HCT116 (cell line): ENCODE measurements around the gene RAB33B. TPM values are rescaled to one million over a fixed set of nuclear protein-coding genes. Genes with fewer than 3 reads are reported as not detected.
"Not testable (repeated sequence)": the region's sequence is repeated elsewhere in the genome, so short reads cannot be mapped to it uniquely, and the experiment has no call there.

Source experiments
- ATAC-seq: fragments of 200-7000 bp; cut with Tn5 transposase; 2 replicates; pipeline ENCODE4 v1.9.1; 2020; ENCODE audit warnings: mild to moderate bottlenecking, moderate library complexity
- BruUV-seq: library from RNA; stranded (reverse); fragments of 400-500 nt; replicated peaks from 2 replicates; lab custom pipeline; 2021; lab: Mats Ljungman, UMichigan
- CTCF ChIA-PET: fragments of 300-600 bp; sonication (Branson Sonifier 250); formaldehyde crosslinking; loops from one replicate; lab custom pipeline; 2021; ENCODE audit warnings: antibody characterized with exemption; lab: Charles Lee
- POLR2A ChIA-PET: fragments of 300-600, 350-600 bp; sonication (Branson Sonifier 250); formaldehyde crosslinking; loops from one replicate; lab custom pipeline; 2021; ENCODE audit warnings: antibody characterized with exemption; lab: Charles Lee
- RAD21 ChIA-PET, 2 experiments: fragments of 300-600 bp; sonication (Branson Sonifier 250); formaldehyde crosslinking; loops; one replicate each; lab custom pipeline; 2023; ENCODE audit warnings: low total read pairs in 2 of 2; ENCODE audit not compliant: uncharacterized antibody in 2 of 2, unreplicated experiment in 2 of 2, low non-redundant PET in 1 of 2; lab: Charles Lee
- DNase-seq: peaks from one replicate; pipeline ENCODE4 v3.0.0-alpha.2; 2010; ENCODE audit warnings: low read depth, low spot score
- H2AFZ ChIP-seq: fragments of 200-600 bp; shearing (Covaris generic), sonication (generic); 2 replicates; pipeline ENCODE4 v1.6.1; 2017; ENCODE audit warnings: low read depth, mixed run types, mixed read lengths, antibody characterized with exemption, low read length; ENCODE audit not compliant: poor library complexity, severe bottlenecking
- H3K27ac ChIP-seq: 2 replicates; pipeline ENCODE4 v1.5.1; 2012; ENCODE audit warnings: low read depth, low read length
- H3K27me3 ChIP-seq: fragments of 200-600 bp; sonication (generic); 2 replicates; pipeline ENCODE4 v1.6.1; 2016; ENCODE audit warnings: mixed run types, low read length, mixed read lengths; ENCODE audit not compliant: insufficient read depth
- H3K36me3 ChIP-seq, 2 experiments: fragments of 200-500 bp in 1 of 2; fragments of 200-600 bp in 1 of 2; sonication (Bioruptor generic) in 1 of 2; sonication (generic) in 1 of 2; 2 replicates each; pipeline versions ENCODE4 v1.5.1 to v1.6.1; 2014 to 2016; ENCODE audit warnings: low read length in 2 of 2, inconsistent platforms in 1 of 2, mixed read lengths in 1 of 2, mixed run types in 1 of 2; ENCODE audit not compliant: insufficient read depth in 2 of 2, control insufficient read depth in 1 of 2
- H3K4me1 ChIP-seq, 2 experiments: fragments of 200-600 bp in 1 of 2; sonication (generic) in 1 of 2; 2 replicates each; pipeline versions ENCODE4 v1.5.1 to v1.6.1; 2012 to 2017; ENCODE audit warnings: low read length in 2 of 2, inconsistent platforms in 1 of 2, mild to moderate bottlenecking in 1 of 2, mixed read lengths in 1 of 2, mixed run types in 1 of 2, moderate library complexity in 1 of 2; ENCODE audit not compliant: insufficient read depth in 2 of 2, control insufficient read depth in 1 of 2
- H3K4me2 ChIP-seq: fragments of 200-600 bp; sonication (generic); 2 replicates; pipeline ENCODE4 v1.6.1; 2017; ENCODE audit warnings: mixed run types, low read length, mixed read lengths
- H3K4me3 ChIP-seq, 2 experiments: fragments of 200-600 bp in 1 of 2; sonication (generic) in 1 of 2; replicated peaks in 1 of 2; 2 replicates each; pipeline ENCODE4 v1.5.1; 2011 to 2016; ENCODE audit warnings: low read length in 2 of 2, control low read depth in 1 of 2, low read depth in 1 of 2, mild to moderate bottlenecking in 1 of 2, mixed read lengths in 1 of 2, mixed run types in 1 of 2
- H3K79me2 ChIP-seq: fragments of 200-600 bp; sonication (generic); 2 replicates; pipeline ENCODE4 v1.6.1; 2017; ENCODE audit warnings: mild to moderate bottlenecking, mixed run types, low read length, moderate library complexity, mixed read lengths; ENCODE audit not compliant: insufficient read depth
- H3K9ac ChIP-seq: fragments of 200-600 bp; sonication (generic); 2 replicates; pipeline ENCODE4 v1.6.1; 2016; ENCODE audit warnings: low read length, mixed read lengths
- H3K9me2 ChIP-seq: fragments of 200-600 bp; sonication (generic), shearing (Covaris generic); 2 replicates; pipeline ENCODE4 v1.6.1; 2017; ENCODE audit warnings: mixed run types, mild to moderate bottlenecking, moderate library complexity; ENCODE audit not compliant: insufficient read depth
- H3K9me3 ChIP-seq, 2 experiments: fragments of 200-500 bp in 1 of 2; fragments of 200-600 bp in 1 of 2; sonication (Bioruptor generic) in 1 of 2; sonication (generic) in 1 of 2; 2 replicates each; pipeline ENCODE4 v1.6.1; 2014 to 2017; ENCODE audit warnings: low read length in 2 of 2, mixed read lengths in 2 of 2, inconsistent platforms in 1 of 2, low read depth in 1 of 2, mild to moderate bottlenecking in 1 of 2, mixed run types in 1 of 2, moderate library complexity in 1 of 2; ENCODE audit not compliant: control insufficient read depth in 1 of 2, insufficient read depth in 1 of 2
- H4K20me1 ChIP-seq: fragments of 200-600 bp; sonication (generic), shearing (Covaris generic); 2 replicates; pipeline ENCODE4 v1.6.1; 2017; ENCODE audit warnings: mixed run types, mild to moderate bottlenecking, moderate library complexity; ENCODE audit not compliant: insufficient read depth
- CEBPB ChIP-seq: IDR thresholded peaks from 2 replicates; pipeline ENCODE4 v1.6.1; 2012; ENCODE audit warnings: low read depth
- ZNF274 ChIP-seq: fragments of 200-500 bp; sonication (Bioruptor generic); IDR thresholded peaks from 2 replicates; pipeline ENCODE4 v1.6.1; 2014; ENCODE audit warnings: mild to moderate bottlenecking, low read depth, low read length, inconsistent platforms
- intact Hi-C: fragments of 100-400 bp; cut with micrococcal nuclease; formaldehyde crosslinking; loops from 2 replicates; pipeline ENCODE4 v1.10.0; 2022
- total RNA-seq: library from RNA; stranded (reverse); gene quantifications from one replicate; pipeline ENCODE4 v1.2.1, GENCODE V29; 2021; ENCODE audit not compliant: unreplicated experiment
- TF ChIP-seq, protein P1 (sequence below): IDR thresholded peaks from 2 replicates; pipeline ENCODE4 v1.6.1; 2012

Gene RAB33B
- total RNA-seq, 1 experiment from 2014 or later = 5.4 TPM

- H4K20me1 ChIP-seq, H3K4me1 ChIP-seq, H3K27ac ChIP-seq, H3K9ac ChIP-seq, intact Hi-C loops, H2AFZ ChIP-seq, H3K9me2 ChIP-seq, H3K9me3 ChIP-seq, H3K27me3 ChIP-seq, H3K4me2 ChIP-seq, RAD21 ChIA-PET, DNase-seq, POLR2A ChIA-PET, H3K4me3 ChIP-seq, H3K36me3 ChIP-seq, H3K79me2 ChIP-seq, BruUV-seq, CTCF ChIA-PET, ATAC-seq: not testable (repeated sequence)
These were observed 6.8 kb upstream of the RAB33B start for GRCh38 chr4:139447078-139447477.

GRCh38 chr4:139450586-139450985 is 3.3 kb upstream of the RAB33B start:
- intact Hi-C loops = no loop called here
- no peak overlapping the region for H3K4me2 ChIP-seq
- ChIA-PET RAD21 (no interaction called here), CTCF (no interaction called here), POLR2A (no interaction called here)
- ATAC-seq (no peak), DNase-seq (no peak)
- no TSS peak for BruUV-seq
- H4K20me1 ChIP-seq = no peaks in the 10 kb centered on the region
- no peak overlapping the region for H3K9ac ChIP-seq
- H3K79me2 ChIP-seq = peaks cover 26% of the 10 kb centered on the region
- H3K4me1 ChIP-seq = peaks cover 7 to 23% of the 10 kb centered on the region in 2 experiments; a peak in 3 of 4 replicates
- no peak overlapping the region for H3K4me3 ChIP-seq
- H3K9me2 ChIP-seq = no peaks in the 10 kb centered on the region
- H2AFZ ChIP-seq = no peak overlapping the region
- H3K27me3 ChIP-seq = no peaks in the 10 kb centered on the region
- TF ChIP-seq, protein P1, sequence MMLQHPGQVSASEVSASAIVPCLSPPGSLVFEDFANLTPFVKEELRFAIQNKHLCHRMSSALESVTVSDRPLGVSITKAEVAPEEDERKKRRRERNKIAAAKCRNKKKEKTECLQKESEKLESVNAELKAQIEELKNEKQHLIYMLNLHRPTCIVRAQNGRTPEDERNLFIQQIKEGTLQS = no peak
- TF ChIP-seq ZNF274 (no peak), CEBPB (no peak)
- H3K9me3 ChIP-seq = no peaks in the 10 kb centered on the region
- H3K27ac ChIP-seq = no peak overlapping the region
- no peaks in the 10 kb centered on the region for H3K36me3 ChIP-seq
